CD4-positive, alpha-beta T cell (primary cell): ENCODE results near the gene KCNAB1. TPM values are rescaled to one million over a fixed set of nuclear protein-coding genes. Genes with fewer than 3 reads are reported as not detected.
"Not testable (repeated sequence)": the region's sequence is repeated elsewhere in the genome, so short reads cannot be mapped to it uniquely, and the experiment has no call there.

Experiments used
- ATAC-seq: fragments of 200-7000 bp; cut with Tn5 transposase; one replicate; pipeline ENCODE4 v1.10.0; 2022; ENCODE audit warnings: mild to moderate bottlenecking; ENCODE audit not compliant: poor library complexity
- CTCF ChIA-PET: fragments of 350-600 bp; sonication (Branson Sonifier 250); formaldehyde crosslinking; loops from one replicate; lab custom pipeline; 2021; ENCODE audit warnings: antibody characterized with exemption, inconsistent platforms; lab: Charles Lee
- POLR2A ChIA-PET: fragments of 350-600 bp; sonication (Branson Sonifier 250); formaldehyde crosslinking; loops from one replicate; lab custom pipeline; 2021; ENCODE audit warnings: antibody characterized with exemption, inconsistent platforms; lab: Charles Lee
- DNase-seq, 14 experiments: peaks; one replicate each; pipeline ENCODE4 v3.0.0-alpha.2; 2013 to 2020; ENCODE audit warnings: mixed read lengths in 2 of 14
- H3K27ac ChIP-seq, 2 donors: one replicate each; pipeline versions ENCODE4 v1.5.1 to v1.7.0; 2013; ENCODE audit warnings: low read length in 2 of 2, low read depth in 1 of 2, mild to moderate bottlenecking in 1 of 2
- H3K27me3 ChIP-seq, 2 experiments: 1 replicate in 1 of 2; 2 replicates in 1 of 2; pipeline versions ENCODE4 v1.6.1 to v1.7.0; 2013; ENCODE audit warnings: low read length in 2 of 2, control low read depth in 1 of 2, mild to moderate bottlenecking in 1 of 2, moderate library complexity in 1 of 2; ENCODE audit not compliant: insufficient read depth in 2 of 2, control insufficient read depth in 1 of 2
- H3K36me3 ChIP-seq: one replicate; pipeline ENCODE4 v1.6.1; 2013; ENCODE audit warnings: low read length, control low read depth; ENCODE audit not compliant: insufficient read depth
- H3K4me1 ChIP-seq: one replicate; pipeline ENCODE4 v1.6.1; 2013; ENCODE audit warnings: low read length, control low read depth; ENCODE audit not compliant: insufficient read depth
- H3K4me3 ChIP-seq: one replicate; pipeline ENCODE4 v1.5.1; 2013; ENCODE audit warnings: mild to moderate bottlenecking, low read length, moderate library complexity
- H3K9me3 ChIP-seq, 2 experiments: 1 replicate in 1 of 2; 2 replicates in 1 of 2; pipeline versions ENCODE4 v1.6.1 to v1.7.0; 2013; ENCODE audit warnings: low read length in 2 of 2, mild to moderate bottlenecking in 2 of 2, control low read depth in 1 of 2, moderate library complexity in 1 of 2; ENCODE audit not compliant: control insufficient read depth in 1 of 2, insufficient read depth in 1 of 2
- H3K27ac Mint-ChIP-seq: one replicate; pipeline ENCODE4 v1.8.0; 2020; ENCODE audit warnings: mixed read lengths
- H3K27me3 Mint-ChIP-seq: one replicate; pipeline ENCODE4 v1.8.0; 2021; ENCODE audit warnings: mixed read lengths
- H3K36me3 Mint-ChIP-seq: one replicate; pipeline ENCODE4 v1.8.0; 2021; ENCODE audit warnings: low read depth, mixed read lengths
- H3K4me1 Mint-ChIP-seq: one replicate; pipeline ENCODE4 v1.8.0; 2021; ENCODE audit warnings: low read depth, mixed read lengths
- H3K4me3 Mint-ChIP-seq: one replicate; pipeline ENCODE4 v1.8.0; 2020; ENCODE audit warnings: mild to moderate bottlenecking, mixed read lengths
- H3K9me3 Mint-ChIP-seq: one replicate; pipeline ENCODE4 v1.8.0; 2020; ENCODE audit warnings: mixed read lengths
- CTCF ChIP-seq: fragments of 200-600 bp; IDR thresholded peaks from one replicate; pipeline ENCODE4 v1.8.0; 2022; ENCODE audit warnings: antibody characterized with exemption, mild to moderate bottlenecking
- intact Hi-C, 2 experiments: fragments of 100-400 bp; cut with DNase I in 1 of 2; cut with micrococcal nuclease in 1 of 2; formaldehyde crosslinking; loops; one replicate each; pipeline versions ENCODE4 v1.15.1 to v1.9.0; 2023 to 2025; cut with DNase I, micrococcal nuclease
- total RNA-seq, 174 experiments: library from RNA in 2 of 174; stranded (reverse) in 2 of 174; gene quantifications; one replicate each; pipeline ENCODE4 v1.2.3 and lab custom pipeline; 2021 to 2026

The KCNAB1 gene
- total RNA-seq, 2 experiments from 2014 or later, result 0.14 TPM; not detected in 1

GRCh38 chr3:156227704-156228103 is 107.3 kb downstream of the KCNAB1 start:
- Histone ChIP-seq H3K4me1 (no peaks in the 10 kb centered on the region), H3K36me3 (no peaks in the 10 kb centered on the region), H3K27ac (no peak overlapping the region), H3K9me3 (peaks cover 0 to 9% of the 10 kb centered on the region in 2 experiments), H3K4me3 (no peak overlapping the region), H3K27me3 (peaks cover 0 to 2% of the 10 kb centered on the region in 2 experiments)
- Mint-ChIP-seq H3K9me3 (no peaks in the 10 kb centered on the region), H3K4me1 (no peaks in the 10 kb centered on the region), H3K27ac (no peak overlapping the region), H3K27me3 (no peaks in the 10 kb centered on the region), H3K4me3 (no peak overlapping the region), H3K36me3 (no peaks in the 10 kb centered on the region)
- ChIA-PET POLR2A (interaction anchor here (0.6 kb wide), 1 partner anchor 8 kb away, joined by 3 read pairs; no protein-coding TSS in a partner anchor), CTCF (no interaction called here)
- TF ChIP-seq CTCF, result no peak
- ATAC-seq (no peak), DNase-seq (no peak)
- intact Hi-C loops, result no loop called here

- DNase-seq (no peak), ATAC-seq (no peak)
- Mint-ChIP-seq H3K27ac (no peak overlapping the region), H3K4me1 (no peaks in the 10 kb centered on the region), H3K36me3 (no peaks in the 10 kb centered on the region), H3K27me3 (peaks cover 10% of the 10 kb centered on the region), H3K4me3 (no peak overlapping the region), H3K9me3 (no peaks in the 10 kb centered on the region)
- Histone ChIP-seq H3K27ac (no peak overlapping the region), H3K36me3 (no peaks in the 10 kb centered on the region), H3K27me3 (peaks cover 0 to 2% of the 10 kb centered on the region in 2 experiments), H3K4me1 (no peaks in the 10 kb centered on the region), H3K9me3 (no peaks in the 10 kb centered on the region), H3K4me3 (no peak overlapping the region)
- intact Hi-C loops, result no loop called here
- CTCF ChIA-PET, result no interaction called here
- no peak for TF ChIP-seq CTCF
- POLR2A ChIA-PET, result no interaction called here
Observed at GRCh38 chr3:156230278-156230900, 110.0 kb downstream of the KCNAB1 start.

- H3K4me1 ChIP-seq, H3K9me3 Mint-ChIP-seq, H3K27me3 ChIP-seq, H3K36me3 ChIP-seq, POLR2A ChIA-PET, H3K27ac Mint-ChIP-seq, H3K27ac ChIP-seq, DNase-seq, H3K9me3 ChIP-seq, ATAC-seq, H3K36me3 Mint-ChIP-seq, H3K4me3 Mint-ChIP-seq, CTCF ChIA-PET, H3K4me1 Mint-ChIP-seq, intact Hi-C loops, H3K4me3 ChIP-seq: not testable (repeated sequence)
- peaks cover 10% of the 10 kb centered on the region for H3K27me3 Mint-ChIP-seq
Observed at GRCh38 chr3:156231221-156231620, 110.8 kb downstream of the KCNAB1 start.

GRCh38 chr3:156233876-156234275 is 113.5 kb downstream of the KCNAB1 start:
- Mint-ChIP-seq H3K27ac (no peak overlapping the region), H3K36me3 (no peaks in the 10 kb centered on the region), H3K4me1 (no peaks in the 10 kb centered on the region), H3K9me3 (no peaks in the 10 kb centered on the region), H3K4me3 (no peak overlapping the region), H3K27me3 (peaks cover 15% of the 10 kb centered on the region)
- no peaks in the 10 kb centered on the region for H3K36me3 ChIP-seq
- H3K27me3 ChIP-seq, result peaks cover 0 to 2% of the 10 kb centered on the region in 2 experiments
- TF ChIP-seq CTCF, result no peak
- DNase-seq (no peak), ATAC-seq (no peak)
- POLR2A ChIA-PET, result no interaction called here
- no peaks in the 10 kb centered on the region for H3K9me3 ChIP-seq
- H3K27ac ChIP-seq, result no peak overlapping the region
- H3K4me1 ChIP-seq, result no peaks in the 10 kb centered on the region
- H3K4me3 ChIP-seq, result no peak overlapping the region
- CTCF ChIA-PET, result no interaction called here
- intact Hi-C loops, result no loop called here
